ENCODE results near the gene MBNL1. TPM values are rescaled to one million over a fixed set of nuclear protein-coding genes. Genes with fewer than 3 reads are reported as not detected.

Gene MBNL1
- total RNA-seq, 1 experiment from 2014 or later = 140 TPM

DNA sequence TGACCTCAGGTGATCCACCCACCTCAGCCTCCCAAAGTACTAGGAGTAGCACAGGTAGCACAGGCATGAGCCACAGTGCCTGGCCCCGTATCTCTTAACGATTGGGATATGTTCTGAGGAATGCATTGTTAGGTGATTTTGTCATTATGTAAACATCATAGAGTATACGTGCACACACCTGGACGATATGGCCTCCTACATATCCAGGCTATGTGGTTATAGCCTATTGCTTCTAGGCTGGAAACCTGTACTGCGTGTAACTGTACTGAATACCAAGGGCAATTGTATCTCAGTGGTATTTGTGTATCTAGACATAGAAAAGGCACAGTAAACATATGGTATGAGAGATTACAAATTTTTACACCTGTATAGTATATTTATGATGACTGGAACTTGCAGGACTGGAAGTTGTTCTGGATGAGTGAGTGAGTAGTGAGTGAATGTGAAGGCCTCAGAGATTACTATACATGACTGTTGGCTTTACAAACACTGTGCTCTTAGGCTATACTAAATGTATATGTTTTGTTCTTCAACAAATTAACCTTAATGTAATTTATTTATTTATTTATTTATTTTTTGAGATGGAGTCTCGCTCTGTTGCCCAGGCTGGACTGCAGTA lies 120.7 kb downstream of the MBNL1 start:
- ChIA-PET POLR2A (no interaction called here), CTCF (no interaction called here)
- no peaks in the 10 kb centered on the region for H3K9me3 ChIP-seq (ENCODE audit: control insufficient read depth, insufficient read depth, low read depth, low read length)
- intact Hi-C loops (cut with micrococcal nuclease; ENCODE audit: unreplicated experiment) = no loop called here
- TF ChIP-seq, protein P1, sequence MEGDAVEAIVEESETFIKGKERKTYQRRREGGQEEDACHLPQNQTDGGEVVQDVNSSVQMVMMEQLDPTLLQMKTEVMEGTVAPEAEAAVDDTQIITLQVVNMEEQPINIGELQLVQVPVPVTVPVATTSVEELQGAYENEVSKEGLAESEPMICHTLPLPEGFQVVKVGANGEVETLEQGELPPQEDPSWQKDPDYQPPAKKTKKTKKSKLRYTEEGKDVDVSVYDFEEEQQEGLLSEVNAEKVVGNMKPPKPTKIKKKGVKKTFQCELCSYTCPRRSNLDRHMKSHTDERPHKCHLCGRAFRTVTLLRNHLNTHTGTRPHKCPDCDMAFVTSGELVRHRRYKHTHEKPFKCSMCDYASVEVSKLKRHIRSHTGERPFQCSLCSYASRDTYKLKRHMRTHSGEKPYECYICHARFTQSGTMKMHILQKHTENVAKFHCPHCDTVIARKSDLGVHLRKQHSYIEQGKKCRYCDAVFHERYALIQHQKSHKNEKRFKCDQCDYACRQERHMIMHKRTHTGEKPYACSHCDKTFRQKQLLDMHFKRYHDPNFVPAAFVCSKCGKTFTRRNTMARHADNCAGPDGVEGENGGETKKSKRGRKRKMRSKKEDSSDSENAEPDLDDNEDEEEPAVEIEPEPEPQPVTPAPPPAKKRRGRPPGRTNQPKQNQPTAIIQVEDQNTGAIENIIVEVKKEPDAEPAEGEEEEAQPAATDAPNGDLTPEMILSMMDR (IDR thresholded peaks at IDR 0.05) = no peak
- TF ChIP-seq POLR2AphosphoS5 (IDR thresholded peaks at IDR 0.05; ENCODE audit: low read depth, low read length) (no peak), TCF7L2 (IDR thresholded peaks at IDR 0.05; ENCODE audit: low read depth, low read length) (no peak), SIN3A (IDR thresholded peaks at IDR 0.05; ENCODE audit: borderline replicate concordance, insufficient read depth, low read depth, low read length) (no peak)
- TF ChIP-seq, protein P2, sequence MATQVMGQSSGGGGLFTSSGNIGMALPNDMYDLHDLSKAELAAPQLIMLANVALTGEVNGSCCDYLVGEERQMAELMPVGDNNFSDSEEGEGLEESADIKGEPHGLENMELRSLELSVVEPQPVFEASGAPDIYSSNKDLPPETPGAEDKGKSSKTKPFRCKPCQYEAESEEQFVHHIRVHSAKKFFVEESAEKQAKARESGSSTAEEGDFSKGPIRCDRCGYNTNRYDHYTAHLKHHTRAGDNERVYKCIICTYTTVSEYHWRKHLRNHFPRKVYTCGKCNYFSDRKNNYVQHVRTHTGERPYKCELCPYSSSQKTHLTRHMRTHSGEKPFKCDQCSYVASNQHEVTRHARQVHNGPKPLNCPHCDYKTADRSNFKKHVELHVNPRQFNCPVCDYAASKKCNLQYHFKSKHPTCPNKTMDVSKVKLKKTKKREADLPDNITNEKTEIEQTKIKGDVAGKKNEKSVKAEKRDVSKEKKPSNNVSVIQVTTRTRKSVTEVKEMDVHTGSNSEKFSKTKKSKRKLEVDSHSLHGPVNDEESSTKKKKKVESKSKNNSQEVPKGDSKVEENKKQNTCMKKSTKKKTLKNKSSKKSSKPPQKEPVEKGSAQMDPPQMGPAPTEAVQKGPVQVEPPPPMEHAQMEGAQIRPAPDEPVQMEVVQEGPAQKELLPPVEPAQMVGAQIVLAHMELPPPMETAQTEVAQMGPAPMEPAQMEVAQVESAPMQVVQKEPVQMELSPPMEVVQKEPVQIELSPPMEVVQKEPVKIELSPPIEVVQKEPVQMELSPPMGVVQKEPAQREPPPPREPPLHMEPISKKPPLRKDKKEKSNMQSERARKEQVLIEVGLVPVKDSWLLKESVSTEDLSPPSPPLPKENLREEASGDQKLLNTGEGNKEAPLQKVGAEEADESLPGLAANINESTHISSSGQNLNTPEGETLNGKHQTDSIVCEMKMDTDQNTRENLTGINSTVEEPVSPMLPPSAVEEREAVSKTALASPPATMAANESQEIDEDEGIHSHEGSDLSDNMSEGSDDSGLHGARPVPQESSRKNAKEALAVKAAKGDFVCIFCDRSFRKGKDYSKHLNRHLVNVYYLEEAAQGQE (IDR thresholded peaks at IDR 0.05; ENCODE audit: insufficient read depth in 1 of 2, low read depth in 2 of 2, low read length in 1 of 2) = no peak
- no TSS peak for BruUV-seq (replicated peaks)
- H3K4me1 ChIP-seq (ENCODE audit: control insufficient read depth, insufficient read depth, low read length) = peaks cover 11% of the 10 kb centered on the region
- H3K4me3 ChIP-seq (ENCODE audit: low read depth in 2 of 2, low read length in 2 of 2) = no peak overlapping the region
- no peak for DNase-seq (ENCODE audit: low read depth, low spot score)
- no peak for ATAC-seq
- no peaks in the 10 kb centered on the region for H3K27me3 ChIP-seq (ENCODE audit: control insufficient read depth, insufficient read depth, low read length)
- H3K36me3 ChIP-seq (ENCODE audit: control insufficient read depth, insufficient read depth, low read length) = no peaks in the 10 kb centered on the region; the same call in 1 of the 2 replicates
- in situ Hi-C loops (cut with HindIII; ENCODE audit: low pct_unique_long_range_greater_than_20kb, low sequenced_read_pairs) = no loop called here
- H3K27ac ChIP-seq (ENCODE audit: low read length) = no peak overlapping the region

DNA sequence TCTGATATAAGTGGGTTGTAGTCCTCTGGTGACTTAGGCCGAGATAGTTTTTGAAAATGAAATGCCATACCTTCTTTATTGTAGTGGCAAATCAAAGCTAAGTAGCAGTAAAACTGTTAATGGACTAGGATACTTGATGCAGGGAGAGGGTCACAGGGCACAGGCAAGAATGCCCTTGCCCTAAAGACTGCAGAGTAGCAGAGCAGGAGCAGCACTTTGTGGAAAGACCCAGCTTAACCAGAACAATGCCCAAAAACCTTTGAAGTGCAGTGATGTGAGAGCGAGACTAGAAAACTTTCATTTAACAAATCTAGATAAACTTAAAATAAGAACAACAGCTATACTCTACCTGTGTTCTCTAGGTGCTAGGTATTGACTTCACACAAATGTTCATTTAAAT lies 121.9 kb downstream of the MBNL1 start:
- Histone ChIP-seq H3K9me3 (ENCODE audit: control insufficient read depth, insufficient read depth, low read depth, low read length) (no peaks in the 10 kb centered on the region), H3K4me1 (ENCODE audit: control insufficient read depth, insufficient read depth, low read length) (peaks cover 11% of the 10 kb centered on the region), H3K36me3 (ENCODE audit: control insufficient read depth, insufficient read depth, low read length) (no peaks in the 10 kb centered on the region; the same call in 1 of the 2 replicates), H3K4me3 (ENCODE audit: low read depth in 2 of 2, low read length in 2 of 2) (no peak overlapping the region), H3K27ac (ENCODE audit: low read length) (no peak overlapping the region), H3K27me3 (ENCODE audit: control insufficient read depth, insufficient read depth, low read length) (no peaks in the 10 kb centered on the region)
- no peak for TF ChIP-seq TCF7L2 (IDR thresholded peaks at IDR 0.05; ENCODE audit: low read depth, low read length)
- TF ChIP-seq POLR2AphosphoS5 (IDR thresholded peaks at IDR 0.05; ENCODE audit: low read depth, low read length) = no peak
- TF ChIP-seq, protein P1 (IDR thresholded peaks at IDR 0.05) = no peak
- TF ChIP-seq, protein P2 (IDR thresholded peaks at IDR 0.05; ENCODE audit: insufficient read depth in 1 of 2, low read depth in 2 of 2, low read length in 1 of 2) = no peak
- no peak for TF ChIP-seq SIN3A (IDR thresholded peaks at IDR 0.05; ENCODE audit: borderline replicate concordance, insufficient read depth, low read depth, low read length)
- in situ Hi-C loops (cut with HindIII; ENCODE audit: low pct_unique_long_range_greater_than_20kb, low sequenced_read_pairs) = no loop called here
- ATAC-seq (no peak), DNase-seq (ENCODE audit: low read depth, low spot score) (no peak)
- CTCF ChIA-PET = interaction anchor here (0.6 kb wide), 1 partner anchor 13 kb away, joined by 3 read pairs; no protein-coding TSS in a partner anchor
- BruUV-seq (replicated peaks) = no TSS peak
- POLR2A ChIA-PET = no interaction called here
- intact Hi-C loops (cut with micrococcal nuclease; ENCODE audit: unreplicated experiment) = no loop called here

Data from Panc1 (cell line).